SK-N-SH (cell line): ENCODE results near the gene CEP55. TPM values are rescaled to one million over a fixed set of nuclear protein-coding genes. Genes with fewer than 3 reads are reported as not detected.
"Not testable (repeated sequence)": the region's sequence is repeated elsewhere in the genome, so short reads cannot be mapped to it uniquely, and the experiment has no call there.

ENCODE experiments used
- CTCF ChIA-PET: fragments of 300-600, 350-600 bp; formaldehyde crosslinking; extraction: SDS; loops from one replicate; lab custom pipeline; 2021; lab: Yijun Ruan, JAX
- POLR2A ChIA-PET: fragments of 350-600 bp; sonication (Branson Sonifier 250); formaldehyde crosslinking; extraction: SDS; loops from one replicate; lab custom pipeline; 2020; ENCODE audit warnings: antibody characterized with exemption, inconsistent platforms; lab: Yijun Ruan, JAX
- DNase-seq: peaks from one replicate; pipeline ENCODE4 v3.0.0; 2012
- H2AFZ ChIP-seq: fragments of 200-600 bp; sonication (generic); 2 replicates; pipeline ENCODE4 v1.8.1; 2016; ENCODE audit warnings: antibody characterized with exemption, mild to moderate bottlenecking, low read depth
- H3F3A ChIP-seq: fragments of 200-600 bp; sonication (generic); replicated peaks from 2 replicates; pipeline ENCODE3; 2016; ENCODE audit warnings: antibody characterized with exemption, mild to moderate bottlenecking; ENCODE audit not compliant: insufficient read depth
- H3K27ac ChIP-seq, 2 experiments: fragments of 200-500 bp in 1 of 2; fragments of 200-600 bp in 1 of 2; sonication (Bioruptor generic) in 1 of 2; sonication (generic), shearing (Covaris generic) in 1 of 2; 2 replicates each; pipeline versions ENCODE4 v1.5.1 to v1.6.1; 2014 to 2016; ENCODE audit warnings: low read depth in 2 of 2, inconsistent platforms in 1 of 2, low read length in 1 of 2, mild to moderate bottlenecking in 1 of 2, mixed read lengths in 1 of 2
- H3K27me3 ChIP-seq: fragments of 200-600 bp; sonication (generic), shearing (Covaris generic); 2 replicates; pipeline ENCODE4 v1.6.1; 2016; ENCODE audit warnings: mixed run types; ENCODE audit not compliant: insufficient read depth
- H3K36me3 ChIP-seq, 2 experiments: fragments of 200-500 bp in 1 of 2; fragments of 200-600 bp in 1 of 2; sonication (Bioruptor generic) in 1 of 2; sonication (generic) in 1 of 2; replicated peaks in 1 of 2; 2 replicates each; pipeline versions ENCODE3 to v1.5.1; 2014 to 2016; ENCODE audit warnings: low read length in 1 of 2, mild to moderate bottlenecking in 1 of 2; ENCODE audit not compliant: insufficient read depth in 2 of 2, control insufficient read depth in 1 of 2
- H3K4me1 ChIP-seq, 2 experiments: fragments of 200-500 bp in 1 of 2; fragments of 200-600 bp in 1 of 2; sonication (Bioruptor generic) in 1 of 2; sonication (generic), shearing (Covaris generic) in 1 of 2; 2 replicates each; pipeline versions ENCODE4 v1.5.1 to v1.6.1; 2014 to 2016; ENCODE audit warnings: low read depth in 1 of 2, low read length in 1 of 2, mixed run types in 1 of 2; ENCODE audit not compliant: insufficient read depth in 2 of 2, control insufficient read depth in 1 of 2
- H3K4me2 ChIP-seq: fragments of 200-600 bp; sonication (generic), shearing (Covaris generic); 2 replicates; pipeline ENCODE4 v1.6.1; 2017; ENCODE audit warnings: mixed run types
- H3K4me3 ChIP-seq, 2 experiments: fragments of 200-500 bp in 1 of 2; fragments of 200-600 bp in 1 of 2; sonication (Bioruptor generic) in 1 of 2; sonication (generic), shearing (Covaris generic) in 1 of 2; 2 replicates each; pipeline versions ENCODE4 v1.5.1 to v1.8.1; 2014 to 2016; ENCODE audit warnings: low read depth in 2 of 2, inconsistent platforms in 1 of 2, low read length in 1 of 2, mild to moderate bottlenecking in 1 of 2, mixed read lengths in 1 of 2, moderate library complexity in 1 of 2
- H3K79me2 ChIP-seq: fragments of 200-600 bp; sonication (generic); 2 replicates; pipeline ENCODE4 v1.8.1; 2017; ENCODE audit warnings: mild to moderate bottlenecking; ENCODE audit not compliant: insufficient read depth
- H3K9ac ChIP-seq: fragments of 200-600 bp; sonication (generic); 2 replicates; pipeline ENCODE4 v1.6.1; 2017; ENCODE audit warnings: mixed run types
- H3K9me2 ChIP-seq: fragments of 200-600 bp; sonication (generic); 2 replicates; pipeline ENCODE4 v1.6.1; 2017; ENCODE audit warnings: mixed run types
- H3K9me3 ChIP-seq: fragments of 200-600 bp; sonication (generic); 2 replicates; pipeline ENCODE4 v1.6.1; 2017; ENCODE audit warnings: mixed run types, mild to moderate bottlenecking, moderate library complexity
- H4K20me1 ChIP-seq: fragments of 200-600 bp; sonication (generic); 2 replicates; pipeline ENCODE4 v1.6.1; 2017; ENCODE audit warnings: mild to moderate bottlenecking, mixed run types; ENCODE audit not compliant: insufficient read depth
- CHD2 ChIP-seq: fragments of 150-350 bp; IDR thresholded peaks from 2 replicates; pipeline ENCODE4 v1.6.1; 2018; ENCODE audit warnings: low read length; ENCODE audit not compliant: partially characterized antibody
- CTCF ChIP-seq: fragments of 200-600 bp; sonication (generic); IDR thresholded peaks from 2 replicates; pipeline ENCODE4 v1.6.1; 2017; ENCODE audit warnings: antibody characterized with exemption, mild to moderate bottlenecking, moderate library complexity
- ELF1 ChIP-seq: IDR thresholded peaks from 2 replicates; pipeline ENCODE4 v1.4.0; 2012
- FOSL2 ChIP-seq: IDR thresholded peaks from 2 replicates; pipeline ENCODE4 v1.4.0; 2012; ENCODE audit warnings: low read depth, mild to moderate bottlenecking, moderate library complexity, borderline replicate concordance
- GABPA ChIP-seq: IDR thresholded peaks from 2 replicates; pipeline ENCODE4 v1.4.0; 2012; ENCODE audit warnings: low read depth, mild to moderate bottlenecking
- GATA2 ChIP-seq: sonication (generic); formaldehyde crosslinking; IDR thresholded peaks from 2 replicates; pipeline ENCODE4 v1.5.0; 2020; ENCODE audit warnings: mild to moderate bottlenecking, missing genetic modification reagents
- MAX ChIP-seq: IDR thresholded peaks from 2 replicates; pipeline ENCODE4 v1.4.0; 2012; ENCODE audit warnings: low read depth
- MEF2A ChIP-seq: IDR thresholded peaks from 2 replicates; pipeline ENCODE4 v1.4.0; 2012; ENCODE audit warnings: low read depth, borderline replicate concordance
- RCOR1 ChIP-seq: fragments of 150-350 bp; IDR thresholded peaks from 2 replicates; pipeline ENCODE4 v1.6.1; 2017; ENCODE audit warnings: antibody characterized with exemption, low read length
- RXRA ChIP-seq: IDR thresholded peaks from 2 replicates; pipeline ENCODE4 v1.4.0; 2012; ENCODE audit warnings: low read depth, mild to moderate bottlenecking, borderline replicate concordance
- SMC3 ChIP-seq: IDR thresholded peaks from 2 replicates; pipeline ENCODE4 v1.6.1; 2012; ENCODE audit warnings: low read depth, low read length, improper control_type of control experiment
- TCF12 ChIP-seq: IDR thresholded peaks from 2 replicates; pipeline ENCODE4 v1.4.0; 2012
- TEAD4 ChIP-seq: IDR thresholded peaks from 2 replicates; pipeline ENCODE4 v1.4.0; 2012; ENCODE audit warnings: mild to moderate bottlenecking, borderline replicate concordance; ENCODE audit not compliant: insufficient read depth
- USF2 ChIP-seq: fragments of 150-350 bp; IDR thresholded peaks from 2 replicates; pipeline ENCODE4 v1.6.1; 2017; ENCODE audit warnings: antibody characterized with exemption, low read length, low read depth, borderline replicate concordance
- YY1 ChIP-seq: IDR thresholded peaks from 2 replicates; pipeline ENCODE4 v1.4.0; 2012; ENCODE audit warnings: low read depth, mild to moderate bottlenecking
- WGBS: methylation state at CpG from one replicate; pipeline ENCODE4 v1.1.6; 2017; ENCODE audit warnings: low lambda C conversion rate; 5-methylcytosine and 5-hydroxymethylcytosine counted together
- polyA plus RNA-seq, 3 experiments: library from polyadenylated mRNA; depleted of rRNA; stranded (reverse); fragments of >200 nt; gene quantifications; 2 replicates each; pipeline ENCODE4 v1.2.3, GENCODE V29; 2012
- TF ChIP-seq, protein P1 (sequence below): IDR thresholded peaks from 2 replicates; pipeline ENCODE4 v1.6.1; 2012; ENCODE audit warnings: mild to moderate bottlenecking, low read depth, low read length, moderate library complexity
- TF ChIP-seq, protein P2 (sequence below): IDR thresholded peaks from 2 replicates; pipeline ENCODE4 v1.4.0; 2012; ENCODE audit warnings: low read depth, borderline replicate concordance
- TF ChIP-seq, protein P3 (sequence below): IDR thresholded peaks from 2 replicates; pipeline ENCODE4; 2012

CEP55 gene
- polyA plus RNA-seq, 1 of the 3 experiments (the other 2 are of a cell fraction) = 9.8 TPM

DNA sequence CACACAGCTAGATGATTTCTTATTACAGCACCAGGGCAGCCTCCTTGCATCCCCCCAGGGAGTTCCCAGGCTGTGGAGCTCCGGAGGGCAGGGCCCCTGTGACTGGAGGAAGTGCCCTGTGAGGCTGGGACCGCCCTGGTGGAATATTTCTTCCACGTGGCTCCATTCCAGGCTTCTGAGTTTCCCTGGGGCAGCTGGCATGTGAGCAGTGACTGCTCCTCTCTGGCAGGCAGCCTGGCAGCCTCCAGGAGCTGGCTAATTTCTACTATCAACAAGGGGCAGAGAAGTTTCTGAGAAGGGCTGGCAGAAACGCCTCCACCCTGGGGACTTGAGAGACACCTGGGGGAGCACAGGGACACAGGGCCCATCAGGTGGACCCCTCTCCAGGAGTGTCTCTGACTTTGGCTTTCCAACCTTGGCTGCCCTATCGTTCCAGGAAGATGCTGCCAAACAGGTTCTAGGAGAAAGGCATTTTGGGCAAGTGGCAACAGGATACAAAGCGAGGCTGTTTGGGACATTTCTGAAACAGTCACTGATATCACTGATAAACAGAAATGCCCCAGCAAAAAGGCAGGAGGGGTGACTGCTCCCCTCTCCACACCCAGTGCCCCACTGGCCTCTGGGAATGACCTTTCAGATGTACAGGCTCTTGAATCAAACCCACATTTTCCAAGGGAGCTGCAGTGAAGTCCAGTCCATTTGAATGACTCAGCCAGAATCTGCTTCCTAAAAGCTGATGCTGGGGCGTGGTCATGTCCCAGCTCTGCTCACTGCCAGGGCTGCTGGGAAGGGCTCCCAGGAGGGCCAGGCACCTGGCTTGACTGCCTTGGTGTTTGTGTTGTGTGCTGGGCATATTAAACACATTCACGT, 30.4 kb upstream of the CEP55 start (continued):
- TF ChIP-seq, protein P1, sequence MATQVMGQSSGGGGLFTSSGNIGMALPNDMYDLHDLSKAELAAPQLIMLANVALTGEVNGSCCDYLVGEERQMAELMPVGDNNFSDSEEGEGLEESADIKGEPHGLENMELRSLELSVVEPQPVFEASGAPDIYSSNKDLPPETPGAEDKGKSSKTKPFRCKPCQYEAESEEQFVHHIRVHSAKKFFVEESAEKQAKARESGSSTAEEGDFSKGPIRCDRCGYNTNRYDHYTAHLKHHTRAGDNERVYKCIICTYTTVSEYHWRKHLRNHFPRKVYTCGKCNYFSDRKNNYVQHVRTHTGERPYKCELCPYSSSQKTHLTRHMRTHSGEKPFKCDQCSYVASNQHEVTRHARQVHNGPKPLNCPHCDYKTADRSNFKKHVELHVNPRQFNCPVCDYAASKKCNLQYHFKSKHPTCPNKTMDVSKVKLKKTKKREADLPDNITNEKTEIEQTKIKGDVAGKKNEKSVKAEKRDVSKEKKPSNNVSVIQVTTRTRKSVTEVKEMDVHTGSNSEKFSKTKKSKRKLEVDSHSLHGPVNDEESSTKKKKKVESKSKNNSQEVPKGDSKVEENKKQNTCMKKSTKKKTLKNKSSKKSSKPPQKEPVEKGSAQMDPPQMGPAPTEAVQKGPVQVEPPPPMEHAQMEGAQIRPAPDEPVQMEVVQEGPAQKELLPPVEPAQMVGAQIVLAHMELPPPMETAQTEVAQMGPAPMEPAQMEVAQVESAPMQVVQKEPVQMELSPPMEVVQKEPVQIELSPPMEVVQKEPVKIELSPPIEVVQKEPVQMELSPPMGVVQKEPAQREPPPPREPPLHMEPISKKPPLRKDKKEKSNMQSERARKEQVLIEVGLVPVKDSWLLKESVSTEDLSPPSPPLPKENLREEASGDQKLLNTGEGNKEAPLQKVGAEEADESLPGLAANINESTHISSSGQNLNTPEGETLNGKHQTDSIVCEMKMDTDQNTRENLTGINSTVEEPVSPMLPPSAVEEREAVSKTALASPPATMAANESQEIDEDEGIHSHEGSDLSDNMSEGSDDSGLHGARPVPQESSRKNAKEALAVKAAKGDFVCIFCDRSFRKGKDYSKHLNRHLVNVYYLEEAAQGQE = peak; percentile 16; the same call in 1 of the 2 replicates
- TF ChIP-seq, protein P2, sequence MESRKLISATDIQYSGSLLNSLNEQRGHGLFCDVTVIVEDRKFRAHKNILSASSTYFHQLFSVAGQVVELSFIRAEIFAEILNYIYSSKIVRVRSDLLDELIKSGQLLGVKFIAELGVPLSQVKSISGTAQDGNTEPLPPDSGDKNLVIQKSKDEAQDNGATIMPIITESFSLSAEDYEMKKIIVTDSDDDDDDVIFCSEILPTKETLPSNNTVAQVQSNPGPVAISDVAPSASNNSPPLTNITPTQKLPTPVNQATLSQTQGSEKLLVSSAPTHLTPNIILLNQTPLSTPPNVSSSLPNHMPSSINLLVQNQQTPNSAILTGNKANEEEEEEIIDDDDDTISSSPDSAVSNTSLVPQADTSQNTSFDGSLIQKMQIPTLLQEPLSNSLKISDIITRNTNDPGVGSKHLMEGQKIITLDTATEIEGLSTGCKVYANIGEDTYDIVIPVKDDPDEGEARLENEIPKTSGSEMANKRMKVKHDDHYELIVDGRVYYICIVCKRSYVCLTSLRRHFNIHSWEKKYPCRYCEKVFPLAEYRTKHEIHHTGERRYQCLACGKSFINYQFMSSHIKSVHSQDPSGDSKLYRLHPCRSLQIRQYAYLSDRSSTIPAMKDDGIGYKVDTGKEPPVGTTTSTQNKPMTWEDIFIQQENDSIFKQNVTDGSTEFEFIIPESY = peak; percentile 33; the same call in 1 of the 2 replicates
- TF ChIP-seq YY1 = 0 out of 2 replicates have a peak, but pooled peaks have one; percentile 38
- TF ChIP-seq TCF12 = peak; percentile 91
- no peak; the same call in 1 of the 2 replicates for TF ChIP-seq MEF2A
- TF ChIP-seq, protein P3, sequence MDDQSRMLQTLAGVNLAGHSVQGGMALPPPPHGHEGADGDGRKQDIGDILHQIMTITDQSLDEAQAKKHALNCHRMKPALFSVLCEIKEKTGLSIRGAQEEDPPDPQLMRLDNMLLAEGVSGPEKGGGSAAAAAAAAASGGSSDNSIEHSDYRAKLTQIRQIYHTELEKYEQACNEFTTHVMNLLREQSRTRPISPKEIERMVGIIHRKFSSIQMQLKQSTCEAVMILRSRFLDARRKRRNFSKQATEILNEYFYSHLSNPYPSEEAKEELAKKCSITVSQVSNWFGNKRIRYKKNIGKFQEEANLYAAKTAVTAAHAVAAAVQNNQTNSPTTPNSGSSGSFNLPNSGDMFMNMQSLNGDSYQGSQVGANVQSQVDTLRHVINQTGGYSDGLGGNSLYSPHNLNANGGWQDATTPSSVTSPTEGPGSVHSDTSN = peak; percentile 69; the same call in 1 of the 2 replicates
- TF ChIP-seq GABPA = no peak
- TF ChIP-seq RXRA = peak; percentile 90
- TF ChIP-seq MAX = peak; percentile 96
- TF ChIP-seq FOSL2 = peak; percentile 80
- no peak for TF ChIP-seq GATA2
- TF ChIP-seq RCOR1 = no peak
- TF ChIP-seq TEAD4 = peak; percentile 88
- TF ChIP-seq ELF1 = 0 out of 2 replicates have a peak, but pooled peaks have one; percentile 10
- no peak for TF ChIP-seq CTCF
- no peak for TF ChIP-seq USF2
- no peak; the same call in 1 of the 2 replicates for TF ChIP-seq SMC3
- TF ChIP-seq CHD2 = peak; percentile 40

- H2AFZ ChIP-seq, H4K20me1 ChIP-seq, H3K9me3 ChIP-seq, DNase-seq, H3K9me2 ChIP-seq, H3K27me3 ChIP-seq, POLR2A ChIA-PET: not testable (repeated sequence)
- H3F3A ChIP-seq = peaks cover 86% of the 10 kb centered on the region
- H3K4me1 ChIP-seq = peaks cover 14 to 57% of the 10 kb centered on the region in 2 experiments; a peak in 3 of 4 replicates
- peak overlapping the region; percentile 64 for H3K4me2 ChIP-seq
- H3K36me3 ChIP-seq = peaks cover 0 to 16% of the 10 kb centered on the region in 2 experiments
- CTCF ChIA-PET = interaction anchor here (8.8 kb wide), 1 partner anchor 91 kb away, joined by 92 read pairs; no protein-coding TSS in a partner anchor
- 77% methylated on average over 4 of the region's 4 CpGs for WGBS
- peaks cover 76% of the 10 kb centered on the region for H3K79me2 ChIP-seq
- H3K9ac ChIP-seq = peak overlapping the region; percentile 88
- H3K27ac ChIP-seq = peak overlapping the region; percentile 80 to 99; a peak in 3 of 4 replicates
- H3K4me3 ChIP-seq = peak overlapping the region in 1 of 2 experiments; percentile 29; a peak in 1 of 4 replicates
These were observed 28.8 kb upstream of the CEP55 start for GRCh38 chr10:93467635-93468034.
